Left kidney (tissue), 2 donors: ENCODE measurements around the gene ETHE1. TPM values are rescaled to one million over a fixed set of nuclear protein-coding genes. Genes with fewer than 3 reads are reported as not detected.

Experiments used
- DNase-seq: peaks from one replicate; pipeline ENCODE4 v3.0.0-alpha.2; 2013
- polyA plus RNA-seq: library from polyadenylated mRNA; unstranded; fragments of 120-200 nt; gene quantifications from one replicate; pipeline ENCODE4 v1.2.1, GENCODE V29; 2013; ENCODE audit not compliant: insufficient read length

Gene ETHE1
- polyA plus RNA-seq, 1 donor, result 25.4 TPM

DNA sequence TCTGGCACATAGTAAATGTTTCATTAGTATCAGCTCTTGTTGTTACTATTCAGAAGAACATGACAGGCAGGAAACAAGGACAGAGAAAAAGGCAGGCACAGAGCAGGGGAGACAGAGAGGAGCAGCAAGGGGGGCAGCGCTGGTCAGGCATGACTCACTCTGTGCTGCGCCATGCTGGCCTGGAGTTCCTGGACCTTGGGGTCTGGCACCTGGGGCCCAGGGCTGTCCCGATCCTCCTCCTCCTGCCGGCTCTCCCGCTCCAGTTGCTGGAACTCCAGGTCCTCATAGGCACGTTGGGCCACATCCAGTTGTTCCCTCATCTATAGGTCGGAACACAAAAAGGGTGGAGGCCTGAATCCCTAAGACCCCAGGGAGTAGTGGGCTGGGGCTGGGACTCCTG lies 30.0 kb downstream of the ETHE1 start:
- DNase-seq, result no peak

DNA sequence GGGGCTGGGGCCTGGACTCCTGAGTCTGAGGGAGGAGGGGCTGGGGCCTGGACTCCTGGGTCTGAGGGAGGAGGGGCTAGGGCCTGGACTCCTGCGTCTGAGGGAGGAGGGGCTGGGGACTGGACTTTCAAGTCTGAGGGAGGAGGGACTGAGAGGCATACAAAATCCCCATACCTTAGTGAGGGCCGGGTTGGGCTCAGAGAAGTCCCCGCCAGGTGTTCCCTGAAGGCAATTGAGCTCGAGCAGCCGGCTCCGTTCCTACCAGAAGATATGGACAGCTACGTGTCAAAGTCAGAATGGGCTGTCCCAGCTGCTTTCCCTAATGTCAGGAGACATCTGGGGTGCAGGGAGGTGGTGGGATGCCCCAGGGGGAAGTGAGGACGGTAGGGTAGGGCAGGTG lies 31.9 kb downstream of the ETHE1 start:
- no peak for DNase-seq

DNA sequence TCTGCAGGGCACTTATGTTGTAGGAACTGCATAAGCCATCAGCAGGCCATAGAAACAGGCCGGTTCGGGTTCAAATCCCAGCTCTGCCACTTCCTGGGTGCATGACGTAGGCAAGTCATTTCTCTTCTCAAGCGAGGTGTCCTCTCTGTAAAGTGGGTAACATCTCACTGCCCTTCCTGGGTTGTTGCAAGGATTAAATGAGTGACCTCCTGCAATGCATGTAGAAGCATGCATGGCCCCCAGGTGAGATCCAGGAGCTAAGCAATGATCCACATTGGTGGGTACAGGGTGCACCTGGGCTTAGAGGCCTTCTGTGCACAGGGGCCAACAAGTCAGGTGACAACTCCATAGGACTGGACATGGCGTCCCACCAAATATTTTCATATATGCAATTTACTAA lies 36.2 kb downstream of the ETHE1 start:
- no peak for DNase-seq

DNA sequence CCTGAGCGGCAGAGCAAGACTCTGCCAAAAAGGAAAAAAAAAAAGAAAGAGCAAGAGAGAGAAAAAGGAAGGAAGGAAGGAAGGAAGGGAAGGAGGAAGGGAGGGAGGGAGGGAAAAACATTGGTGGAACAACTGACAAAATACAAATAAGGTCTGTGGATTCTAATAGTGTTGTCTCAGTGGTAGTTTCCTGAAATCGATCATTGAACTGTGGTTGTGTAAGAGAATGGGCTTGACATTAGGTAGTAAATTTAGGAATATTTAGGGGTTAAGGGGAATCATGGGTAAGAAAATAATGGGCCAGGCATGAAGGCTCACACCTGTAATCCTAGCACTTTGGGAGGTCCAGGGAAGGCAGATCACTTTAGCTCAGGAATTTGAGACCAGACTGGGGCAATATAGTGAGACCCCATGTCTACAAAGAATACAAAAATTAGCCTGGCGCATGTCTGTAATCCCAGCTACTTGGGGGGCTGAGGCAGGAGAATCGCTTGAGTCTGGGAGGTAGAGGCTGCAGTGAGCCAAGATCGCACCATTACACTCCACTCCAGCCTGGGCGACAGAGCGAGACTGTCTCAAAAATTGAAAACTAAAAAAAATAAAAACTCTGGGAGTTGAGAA lies 36.9 kb downstream of the ETHE1 start:
- DNase-seq, result no peak

DNA sequence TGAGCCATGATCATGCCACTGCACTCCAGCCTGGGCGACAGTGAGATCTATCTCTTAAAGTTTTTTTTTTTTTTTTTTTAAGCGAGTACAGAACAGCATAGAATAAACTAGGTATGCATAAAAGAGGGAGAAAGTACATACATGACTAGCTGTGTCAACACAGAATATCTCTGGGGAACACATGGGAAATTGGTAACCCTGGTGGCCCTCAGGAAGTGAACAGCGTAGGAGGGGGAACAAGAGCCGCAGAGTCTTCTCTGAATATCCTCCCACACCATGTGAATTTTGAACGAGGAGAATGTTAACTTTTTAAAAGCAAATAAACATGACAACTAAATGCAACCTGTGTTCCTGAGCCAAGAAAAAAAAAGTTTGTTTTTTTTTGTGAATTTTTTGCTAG lies 37.7 kb downstream of the ETHE1 start:
- no peak for DNase-seq

DNA sequence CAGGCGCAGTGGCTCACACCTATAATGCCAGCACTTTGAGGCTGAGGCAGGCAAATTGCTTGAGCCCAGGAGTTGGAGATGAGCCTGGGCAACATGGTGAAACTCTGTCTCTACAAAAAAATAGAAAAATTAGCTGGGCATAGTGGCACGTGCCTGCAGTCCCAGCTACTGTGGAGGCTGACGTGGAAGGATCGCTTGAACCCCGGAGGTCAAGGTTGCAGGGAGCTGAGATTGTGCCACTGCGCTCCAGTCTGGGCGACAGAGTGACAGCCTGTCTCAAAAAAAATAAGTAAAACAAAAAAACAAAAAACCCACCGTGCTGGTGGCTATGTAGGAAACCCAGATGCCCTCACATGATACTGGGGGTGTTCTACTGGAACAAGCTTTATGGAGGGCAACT lies 38.8 kb downstream of the ETHE1 start:
- no peak for DNase-seq

DNA sequence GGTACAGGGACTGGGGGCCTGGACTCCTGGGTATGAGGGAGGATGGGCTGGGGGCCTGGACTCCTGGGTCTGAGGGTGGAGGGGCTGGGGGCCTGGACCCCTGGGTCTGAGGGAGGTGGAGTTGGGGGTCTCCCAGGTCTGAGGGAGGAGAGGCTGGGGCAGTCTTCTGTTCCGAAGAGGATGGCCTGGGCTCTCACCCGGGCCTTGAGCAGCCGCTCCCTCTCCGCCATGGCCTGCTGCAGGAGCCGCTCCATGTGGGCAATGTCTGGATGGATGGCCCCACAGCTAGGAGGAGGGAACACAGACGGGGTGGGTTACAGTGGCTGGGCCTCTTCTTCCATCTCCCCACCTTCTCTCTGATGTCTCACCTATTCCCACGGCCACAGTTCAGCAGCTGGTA lies 40.6 kb downstream of the ETHE1 start:
- no peak for DNase-seq

DNA sequence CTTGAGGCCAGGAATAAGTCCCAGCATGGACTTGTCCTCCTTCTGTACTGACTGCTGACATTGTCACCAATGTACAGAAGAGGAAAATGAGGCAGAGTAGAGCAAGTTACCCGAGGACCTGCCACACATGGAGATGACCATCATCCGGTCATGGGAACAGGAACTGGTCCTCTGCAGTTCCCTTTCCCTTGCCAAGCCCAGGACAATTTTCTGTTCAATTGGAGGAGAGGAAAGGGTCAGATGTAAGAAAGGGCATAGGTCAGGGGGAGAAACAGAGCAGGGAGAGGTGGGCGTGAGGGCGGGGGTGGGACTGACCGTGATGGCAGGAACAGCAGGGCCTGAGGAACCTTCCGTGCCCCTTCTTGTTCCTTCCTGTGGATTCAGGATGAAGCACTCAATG lies 41.0 kb downstream of the ETHE1 start:
- DNase-seq, result no peak

DNA sequence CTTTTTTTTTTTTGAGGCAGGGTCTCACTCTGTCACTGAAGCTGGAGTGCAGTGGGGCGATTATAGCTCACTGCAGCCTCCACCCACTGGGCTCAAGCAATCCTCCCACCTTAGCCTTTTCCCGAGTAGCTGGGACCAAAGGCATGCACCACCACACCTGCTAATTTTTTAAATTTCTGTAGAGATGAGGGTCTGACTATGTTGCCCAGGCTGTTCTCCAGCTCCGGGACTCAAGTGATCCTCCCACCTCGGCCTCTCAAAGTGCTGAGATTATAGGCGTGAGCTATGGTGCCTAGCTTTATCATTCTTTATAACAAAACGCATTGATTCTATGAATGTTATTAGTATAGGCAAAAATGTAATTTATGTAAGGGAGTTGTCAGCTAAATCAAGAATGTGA lies 43.7 kb downstream of the ETHE1 start:
- no peak for DNase-seq

DNA sequence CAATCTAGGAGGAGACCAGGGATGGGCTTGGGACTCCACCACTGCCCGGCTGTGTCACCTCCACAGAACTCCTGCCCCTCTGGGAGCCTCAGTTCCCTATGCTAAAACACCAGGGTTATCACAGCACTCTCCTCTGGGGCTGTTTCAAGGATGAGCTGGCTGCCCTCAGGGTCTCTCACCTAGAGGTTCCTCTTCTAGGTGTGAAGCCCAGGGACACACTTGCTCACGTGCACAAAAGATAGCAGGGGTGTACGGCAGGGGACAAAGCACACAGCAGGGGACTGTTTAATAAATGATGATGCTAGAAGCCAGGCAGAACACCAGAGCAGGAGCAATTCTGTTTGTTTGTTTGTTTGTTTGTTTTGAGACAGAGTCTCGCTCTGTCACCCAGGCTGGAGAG lies 44.8 kb downstream of the ETHE1 start:
- DNase-seq, result no peak

DNA sequence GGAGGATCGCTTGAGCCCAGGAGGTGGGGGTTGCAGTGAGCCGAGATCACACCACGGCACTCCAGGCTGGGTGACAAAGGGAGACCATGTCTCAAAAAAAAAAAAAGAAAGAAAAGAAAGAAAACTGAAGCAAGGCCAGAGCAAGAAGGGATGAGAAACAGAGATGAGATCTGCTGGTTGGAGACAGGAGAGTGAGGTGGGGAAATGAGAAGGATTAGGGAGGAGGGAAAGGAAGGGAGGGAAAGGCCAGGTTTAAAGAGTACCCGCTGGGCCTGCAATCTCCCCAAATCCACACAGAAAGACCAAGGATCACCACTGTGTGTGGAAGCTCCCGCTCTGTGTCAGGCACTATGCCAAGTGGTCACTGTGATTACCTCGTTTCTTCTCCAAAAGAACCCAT lies 45.3 kb downstream of the ETHE1 start:
- no peak for DNase-seq

DNA sequence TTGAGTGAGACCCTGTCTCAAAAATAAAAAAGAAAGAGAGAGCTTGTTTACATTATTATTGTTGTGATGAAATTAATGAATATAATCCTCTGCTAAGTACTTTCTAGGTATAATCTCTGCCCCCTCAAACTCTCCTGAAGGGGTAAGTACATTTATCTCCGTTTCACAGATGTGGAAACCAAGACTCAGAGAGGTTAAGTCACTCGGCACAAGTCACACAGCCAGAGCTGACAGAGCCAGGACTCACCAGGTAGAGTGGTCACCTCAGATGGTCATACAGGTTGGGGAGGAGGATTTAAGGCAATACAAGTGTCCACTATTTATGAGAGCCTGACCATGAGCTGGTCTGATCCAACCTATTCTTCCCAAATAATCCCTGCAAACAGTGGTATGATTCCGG lies 46.4 kb downstream of the ETHE1 start:
- no peak for DNase-seq

DNA sequence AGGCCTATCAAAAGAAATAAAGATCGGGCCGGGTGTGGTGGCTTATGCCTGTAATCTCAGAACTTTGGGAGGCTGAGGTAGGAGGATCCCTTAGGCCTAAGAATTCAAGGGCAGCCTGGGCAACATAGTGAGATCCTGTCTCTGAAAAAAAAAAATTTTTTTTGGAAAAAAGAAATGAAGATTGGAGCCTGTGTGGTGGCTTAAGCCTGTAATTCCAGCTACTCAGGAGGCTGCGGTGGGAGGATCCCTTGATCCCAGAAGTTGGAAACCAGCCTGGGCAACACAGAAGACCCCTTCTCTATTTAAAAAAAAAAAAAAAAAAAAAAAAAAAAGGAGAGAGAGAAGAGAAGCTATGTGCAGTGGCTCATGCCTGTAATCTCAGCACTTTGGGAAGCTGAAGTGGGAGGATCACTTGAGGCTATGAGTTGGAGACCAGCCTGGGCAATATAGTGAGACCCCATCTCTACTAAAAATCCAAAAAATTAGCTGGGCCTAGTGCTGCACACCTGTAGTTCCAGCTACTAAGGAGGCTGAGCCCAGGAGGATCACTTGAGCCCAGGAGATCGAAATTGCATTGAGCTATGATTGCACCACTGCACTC lies 46.9 kb downstream of the ETHE1 start:
- DNase-seq, result no peak

DNA sequence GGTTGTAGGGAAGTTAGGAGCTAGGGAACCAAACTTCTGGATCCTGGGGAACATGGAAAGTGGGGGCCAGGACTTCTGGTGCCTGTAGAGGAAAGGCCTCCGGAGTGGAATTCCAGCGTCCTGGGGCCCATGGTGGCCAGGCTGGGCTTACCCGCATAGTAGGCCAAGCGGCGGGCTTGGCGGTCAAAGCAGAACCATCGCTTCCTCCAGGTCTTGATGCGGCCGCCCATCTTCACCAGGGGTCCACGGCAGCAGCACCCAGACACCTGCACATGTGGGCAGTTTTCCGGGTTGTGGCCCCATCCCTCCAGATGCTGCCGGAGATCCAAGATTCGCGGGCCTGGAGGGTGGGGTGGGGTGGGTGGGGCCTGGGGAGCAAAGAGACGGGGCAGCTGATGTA lies 47.8 kb downstream of the ETHE1 start:
- DNase-seq, result no peak

DNA sequence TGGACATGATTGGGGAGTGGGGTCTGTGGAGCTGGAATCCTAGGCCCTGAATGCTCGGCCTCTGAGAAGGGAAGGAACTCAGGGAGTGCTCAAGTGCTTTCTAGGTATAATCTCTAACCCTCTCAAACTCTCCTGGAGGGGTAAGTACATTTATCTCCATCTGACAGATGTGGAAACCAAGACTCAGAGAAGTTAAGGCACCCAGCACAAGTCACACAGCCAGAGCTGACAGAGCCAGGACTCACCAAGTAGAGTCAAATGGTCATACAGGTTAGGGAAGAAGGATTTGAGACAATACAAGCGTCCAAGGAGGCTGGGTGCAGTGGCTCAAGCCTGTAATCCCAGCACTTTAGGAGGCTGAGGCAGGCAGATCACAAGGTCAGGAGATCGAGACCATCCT lies 48.7 kb downstream of the ETHE1 start:
- no peak for DNase-seq

DNA sequence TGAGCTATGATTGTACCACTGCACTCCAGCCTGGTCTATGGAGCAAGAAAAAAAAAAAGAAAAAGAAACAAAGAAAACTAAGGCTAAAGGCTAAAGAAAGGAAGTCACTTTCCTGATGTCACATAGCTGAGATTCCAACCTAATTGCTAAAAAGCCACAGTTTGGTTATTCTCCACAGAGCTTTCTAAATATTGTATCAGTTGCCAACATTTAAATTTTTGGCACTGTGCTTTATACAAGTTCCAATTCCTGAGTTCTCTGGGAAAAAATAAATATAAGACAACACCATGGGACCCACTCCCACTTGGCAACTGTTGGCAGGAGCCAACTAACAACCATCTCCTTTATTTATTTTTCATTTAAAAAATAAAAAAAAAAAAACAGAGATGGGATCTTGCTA lies 50.4 kb downstream of the ETHE1 start:
- DNase-seq, result no peak

DNA sequence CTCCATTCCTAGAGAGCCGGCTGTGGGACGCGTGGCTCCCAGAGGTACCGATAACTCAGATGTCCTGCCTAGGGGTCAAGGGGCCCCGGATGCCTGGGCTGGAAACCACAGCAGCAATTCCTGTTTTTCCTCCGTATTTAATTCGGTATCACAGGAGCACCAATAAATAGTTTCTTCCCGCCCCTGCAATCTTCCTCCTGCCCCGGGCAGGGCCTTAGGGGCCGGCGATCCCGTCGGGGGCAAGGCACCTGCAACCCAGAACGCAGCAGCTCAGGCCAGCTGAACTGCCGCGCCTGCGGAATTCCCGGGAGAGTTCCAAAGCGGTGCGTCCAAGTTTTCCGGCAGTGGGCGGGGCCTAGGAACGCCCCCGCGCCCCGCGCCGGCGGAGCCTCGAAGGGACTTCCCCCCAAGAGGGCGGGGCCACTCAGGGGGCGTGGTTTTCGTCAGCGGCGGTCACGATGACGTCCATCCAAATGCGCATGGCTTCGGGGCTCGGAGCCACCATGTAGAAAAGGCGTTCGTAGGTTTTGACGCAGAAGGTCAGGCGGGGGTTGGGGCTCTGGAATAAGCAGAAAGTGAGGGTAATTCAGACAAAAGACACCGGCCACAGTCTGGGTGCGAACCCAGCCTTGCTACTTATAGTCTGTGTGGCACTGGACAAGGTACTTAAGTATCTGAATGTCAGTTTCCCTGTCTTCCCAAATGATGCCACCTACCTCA lies 51.9 kb downstream of the ETHE1 start:
- peak; percentile 93 for DNase-seq

DNA sequence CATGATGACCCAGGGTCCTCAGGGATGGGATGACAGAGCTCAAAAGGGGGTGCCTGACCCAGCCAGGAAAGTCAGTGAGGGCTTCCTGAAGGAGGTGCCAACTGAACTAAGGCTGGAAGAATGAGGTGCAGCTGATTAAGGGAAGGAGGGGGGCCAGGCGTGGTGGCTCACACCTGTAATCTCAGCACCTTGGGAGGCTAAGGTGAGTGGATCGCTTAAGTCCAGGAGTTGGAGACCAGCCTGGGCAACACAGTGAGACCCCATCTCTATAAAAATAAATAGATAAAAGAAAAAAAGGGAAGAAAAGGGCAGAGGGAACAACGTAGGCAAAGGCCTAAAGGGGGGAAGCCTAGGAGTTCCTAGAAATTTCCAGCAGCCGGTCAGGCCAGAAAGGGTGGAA lies 52.5 kb downstream of the ETHE1 start:
- no peak for DNase-seq

DNA sequence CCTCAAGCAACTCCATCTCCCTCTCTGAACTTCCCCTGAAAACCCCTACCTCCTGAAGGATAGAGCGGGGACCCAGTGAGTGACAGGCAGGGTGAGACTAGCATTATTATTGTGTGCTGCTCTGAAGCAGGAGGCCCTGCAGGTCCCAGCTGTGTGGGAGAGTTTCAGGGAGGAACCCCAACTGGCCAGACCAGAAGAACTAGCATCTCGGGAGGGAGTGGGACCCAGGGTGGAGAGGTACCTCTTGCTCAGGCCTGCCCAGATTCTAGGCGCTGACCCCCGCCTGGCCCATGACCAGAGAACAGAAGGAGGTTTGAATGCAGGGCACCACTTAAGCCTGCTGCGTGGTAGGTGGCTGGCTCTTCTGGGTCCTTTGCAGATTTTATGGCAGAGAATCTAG lies 55.9 kb downstream of the ETHE1 start:
- no peak for DNase-seq

DNA sequence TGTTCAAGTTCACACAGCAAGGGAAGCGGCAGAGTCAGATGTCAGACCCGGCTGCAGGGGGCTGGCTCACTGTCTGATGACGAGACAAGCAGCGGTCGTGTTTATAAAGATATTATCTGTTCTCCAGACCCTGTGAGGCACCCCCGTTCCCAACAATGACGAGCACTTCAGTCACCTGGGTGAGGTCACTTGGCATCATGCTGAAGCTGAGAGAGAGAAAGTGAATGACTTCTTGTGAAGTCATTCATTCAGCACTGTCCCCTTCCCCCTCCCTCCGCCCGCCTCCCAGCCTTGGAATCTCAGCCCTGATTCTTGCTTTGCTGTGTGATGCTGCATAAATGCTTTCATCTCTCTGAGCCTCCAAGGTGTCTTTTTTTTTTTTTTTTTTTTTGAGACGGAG lies 56.7 kb downstream of the ETHE1 start:
- DNase-seq, result no peak

DNA sequence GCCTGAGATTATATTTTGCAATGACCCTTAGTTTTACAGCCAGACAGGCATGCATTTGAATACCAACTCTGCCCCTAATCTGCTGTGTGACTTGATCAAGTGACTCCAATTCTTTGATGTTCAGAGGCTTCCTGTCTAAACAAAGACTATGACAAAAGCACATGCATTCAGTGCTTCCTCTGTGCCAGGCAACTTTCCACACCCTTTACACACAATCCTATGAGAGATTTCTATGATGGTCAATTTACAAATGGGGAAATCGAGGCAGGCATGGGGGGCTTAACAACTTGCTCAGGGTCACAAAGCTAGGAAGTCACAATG lies 57.9 kb downstream of the ETHE1 start:
- no peak for DNase-seq

DNA sequence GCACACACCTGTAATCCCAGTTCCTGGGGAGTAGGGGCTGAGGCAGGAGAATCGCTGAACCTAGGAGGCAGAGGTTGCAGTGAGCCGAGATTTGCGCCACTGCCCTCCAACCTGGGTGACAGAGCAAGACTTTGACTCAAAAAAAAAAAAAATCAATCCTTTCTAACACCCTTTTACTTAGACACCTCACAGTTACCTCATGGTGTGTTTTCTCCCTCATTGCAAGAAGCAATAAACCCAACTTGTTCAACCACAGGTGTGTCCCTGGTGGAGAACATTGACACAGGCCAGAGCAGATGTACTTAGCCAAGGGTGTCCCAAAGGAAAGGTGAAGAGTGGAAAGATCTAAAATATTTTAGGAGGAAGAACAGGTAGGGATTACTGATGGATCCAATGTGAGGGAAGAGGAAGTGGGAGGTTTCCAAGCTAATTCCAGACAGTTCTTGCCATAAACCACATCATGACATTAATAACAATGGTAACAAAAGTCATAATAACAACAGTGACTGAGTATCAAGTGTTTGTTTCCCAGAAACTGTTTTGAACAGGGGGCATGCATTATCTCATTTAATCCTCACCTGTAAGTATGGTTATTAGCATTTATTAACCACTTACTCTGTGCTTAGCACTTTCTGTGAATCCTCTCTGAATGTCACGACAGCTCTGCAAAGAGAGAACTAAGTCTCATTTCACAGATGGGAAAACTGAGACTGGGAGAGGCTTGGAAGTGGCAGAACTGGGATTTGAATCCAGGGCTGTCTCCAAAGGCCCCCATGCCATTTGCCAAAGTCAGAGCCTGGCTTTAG lies 58.4 kb downstream of the ETHE1 start:
- DNase-seq, result no peak

DNA sequence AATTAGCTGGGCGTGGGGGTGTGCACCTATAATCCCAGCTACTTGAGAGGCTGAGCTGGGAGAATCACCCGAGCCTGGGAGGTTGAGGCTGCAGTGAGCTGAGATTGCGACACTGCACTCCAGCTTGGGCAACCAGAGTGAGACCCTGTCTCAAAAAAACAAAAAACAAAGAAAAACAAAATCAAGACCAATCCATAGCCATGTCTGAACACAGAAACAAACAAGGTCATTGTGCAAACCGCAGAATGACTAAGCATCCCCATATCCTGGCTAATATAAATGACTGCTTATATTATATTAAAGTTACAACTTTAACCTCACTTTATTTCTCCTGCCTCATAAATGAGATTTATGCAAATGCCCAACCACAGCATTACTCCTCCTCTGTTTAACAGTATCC lies 59.3 kb downstream of the ETHE1 start:
- DNase-seq, result no peak
